GM18909 (cell line): ENCODE data around the gene GRIK2.

Experiments
- ATAC-seq: cut with Tn5 transposase; IDR thresholded peaks from one replicate; pipeline ENCODE4 v1.9.1; 2021; ENCODE audit warnings: mild to moderate bottlenecking; ENCODE audit not compliant: unreplicated experiment, poor library complexity

GRIK2 gene

GRCh38 chr6:101936516-101936915 lies 543.0 kb downstream of the GRIK2 start:
- ATAC-seq, result no peak

- ATAC-seq, result no peak
Measured at GRCh38 chr6:101937108-101937507, 543.6 kb downstream of the GRIK2 start.

GRCh38 chr6:101940391-101940790 lies 546.9 kb downstream of the GRIK2 start:
- ATAC-seq, result no peak

DNA sequence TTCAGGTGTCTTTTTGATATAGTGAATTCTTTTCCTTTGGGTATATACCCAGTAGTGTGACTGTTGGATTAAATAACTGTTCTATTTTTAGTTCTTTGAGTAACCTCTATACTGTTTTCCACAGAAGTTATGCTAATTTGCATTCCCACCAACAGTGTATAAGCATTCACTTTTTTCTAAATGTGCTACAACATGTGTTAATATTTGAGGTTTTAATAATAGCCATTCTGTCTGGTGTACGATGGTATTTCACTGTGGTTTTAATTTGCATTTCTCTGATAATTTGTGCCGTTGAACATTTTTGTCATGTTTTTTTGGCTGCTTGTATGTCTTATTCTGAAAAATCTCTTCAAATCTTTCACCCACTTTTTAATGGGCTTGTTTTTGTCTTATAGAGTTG lies 563.5 kb downstream of the GRIK2 start:
- ATAC-seq, result no peak

- ATAC-seq, result no peak
Measured at GRCh38 chr6:101961357-101961756, 567.8 kb downstream of the GRIK2 start.

GRCh38 chr6:101980924-101981323 lies 587.4 kb downstream of the GRIK2 start:
- no peak for ATAC-seq

DNA sequence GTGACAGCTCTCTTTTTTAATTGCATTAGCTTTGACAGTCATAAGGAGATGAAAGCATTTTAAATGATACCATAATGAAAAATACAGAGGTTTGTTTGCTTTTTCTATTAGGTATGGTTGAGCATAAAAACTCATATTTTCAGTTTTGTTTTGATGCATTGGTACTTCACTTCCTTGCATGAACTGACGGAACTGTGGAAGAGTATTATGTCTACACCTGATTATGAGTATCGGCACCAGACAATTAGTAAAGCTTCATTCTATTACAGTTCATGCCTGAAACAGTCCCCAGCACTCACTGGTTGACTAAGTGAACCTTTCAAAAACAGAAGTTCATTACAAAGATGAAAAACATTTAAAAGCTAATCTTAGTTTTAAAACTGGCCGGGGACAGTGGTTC lies 593.0 kb downstream of the GRIK2 start:
- no peak for ATAC-seq

- no peak for ATAC-seq
Measured at GRCh38 chr6:101992286-101992685, 598.8 kb downstream of the GRIK2 start.

DNA sequence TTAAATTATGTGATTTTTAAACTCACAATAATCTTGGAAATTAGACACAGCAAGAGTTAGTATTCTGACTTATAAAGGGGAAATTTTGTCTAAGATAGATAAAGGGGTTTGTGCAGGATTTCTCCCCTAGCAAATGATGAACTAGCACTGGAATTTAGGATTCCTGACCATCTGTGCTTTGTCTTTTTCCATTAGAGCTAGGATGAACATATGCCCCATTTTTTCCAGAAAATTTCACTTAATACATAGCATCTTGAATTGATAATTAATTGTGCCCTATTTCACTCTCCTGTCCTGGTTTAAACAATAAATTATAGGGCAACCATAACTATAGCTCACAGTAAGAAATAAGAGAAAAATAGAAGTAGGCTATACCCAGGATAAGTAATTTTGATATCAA lies 601.0 kb downstream of the GRIK2 start:
- ATAC-seq, result no peak

DNA sequence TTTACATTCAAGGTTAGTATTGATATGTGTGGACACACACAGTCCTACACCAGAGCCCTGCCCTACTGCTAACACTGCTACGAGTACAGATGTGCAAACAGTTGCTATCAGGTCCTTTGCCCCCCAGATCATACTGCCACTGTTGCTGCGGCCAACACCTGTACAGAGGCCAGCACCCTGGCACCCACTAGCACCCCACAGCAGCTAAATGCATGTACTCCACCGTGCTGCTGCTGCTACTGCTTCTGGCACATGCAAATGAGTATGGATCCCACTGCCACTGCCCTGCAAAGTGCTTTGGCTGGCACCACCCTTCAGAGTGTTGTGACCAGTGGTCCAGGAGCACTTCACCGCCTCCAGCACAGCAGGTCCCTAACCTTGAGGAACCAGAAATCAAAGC lies 621.9 kb downstream of the GRIK2 start:
- ATAC-seq, result no peak

GRCh38 chr6:102022281-102022680 lies 628.8 kb downstream of the GRIK2 start:
- ATAC-seq, result no peak

GRCh38 chr6:102022803-102023202 lies 629.3 kb downstream of the GRIK2 start:
- ATAC-seq, result no peak

GRCh38 chr6:102023977-102024657 lies 630.6 kb downstream of the GRIK2 start:
- no peak for ATAC-seq

DNA sequence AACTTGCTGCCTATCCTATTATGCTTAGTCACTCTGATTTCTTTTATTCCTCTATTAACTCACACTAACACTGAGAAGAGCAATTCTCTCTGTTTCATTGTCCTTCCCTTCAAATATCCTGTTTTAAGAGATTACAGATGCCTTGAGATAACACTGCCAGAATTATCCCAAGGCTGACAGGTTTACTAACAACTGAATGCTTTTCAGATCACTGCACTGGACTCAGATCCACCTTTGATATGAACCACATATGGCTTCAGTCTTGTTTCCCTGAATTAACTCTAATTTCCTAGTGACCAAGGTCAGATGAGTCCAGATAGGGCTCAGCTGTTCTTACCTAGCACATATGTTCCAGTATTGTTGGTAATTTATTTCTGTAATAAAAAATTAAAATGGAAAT lies 633.1 kb downstream of the GRIK2 start:
- no peak for ATAC-seq

DNA sequence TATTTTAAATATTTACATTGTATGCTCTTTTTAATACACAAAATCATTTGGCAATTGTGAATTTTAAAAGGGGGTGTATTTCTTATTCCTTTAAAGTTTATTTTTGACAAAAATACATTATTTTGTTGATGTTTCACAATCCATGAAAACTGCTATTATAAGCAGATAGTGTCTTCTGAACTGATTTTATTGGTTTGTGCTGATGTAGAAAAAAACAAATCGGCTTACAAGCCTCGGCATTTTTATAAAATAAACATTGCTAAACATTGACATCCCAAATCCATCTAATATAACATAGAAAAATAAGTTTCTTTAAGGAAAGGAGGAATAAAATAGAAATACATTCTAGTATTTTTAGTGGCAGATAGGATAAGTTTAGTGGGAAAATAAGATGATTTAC lies 634.7 kb downstream of the GRIK2 start:
- no peak for ATAC-seq

DNA sequence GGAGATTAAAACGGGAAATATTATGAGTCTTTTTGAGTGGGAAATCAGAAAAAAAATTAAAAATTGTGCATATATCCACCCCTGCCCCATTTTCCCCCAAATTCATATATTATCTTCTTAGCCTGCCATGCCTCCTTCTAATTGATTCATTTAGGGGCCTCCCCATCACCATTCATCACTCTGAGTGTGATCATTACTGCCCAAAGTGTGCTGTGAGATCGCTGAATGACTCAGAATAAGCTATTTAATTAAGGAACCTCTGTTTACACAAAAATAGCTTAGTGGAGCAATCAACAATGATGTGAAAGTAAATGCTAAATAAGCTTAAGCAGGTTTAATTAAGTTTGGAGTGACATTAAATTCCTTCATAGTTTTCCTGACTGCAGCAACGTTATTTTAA lies 645.5 kb downstream of the GRIK2 start:
- no peak for ATAC-seq

- ATAC-seq, result no peak
Measured at GRCh38 chr6:102039441-102039840, 645.9 kb downstream of the GRIK2 start.

DNA sequence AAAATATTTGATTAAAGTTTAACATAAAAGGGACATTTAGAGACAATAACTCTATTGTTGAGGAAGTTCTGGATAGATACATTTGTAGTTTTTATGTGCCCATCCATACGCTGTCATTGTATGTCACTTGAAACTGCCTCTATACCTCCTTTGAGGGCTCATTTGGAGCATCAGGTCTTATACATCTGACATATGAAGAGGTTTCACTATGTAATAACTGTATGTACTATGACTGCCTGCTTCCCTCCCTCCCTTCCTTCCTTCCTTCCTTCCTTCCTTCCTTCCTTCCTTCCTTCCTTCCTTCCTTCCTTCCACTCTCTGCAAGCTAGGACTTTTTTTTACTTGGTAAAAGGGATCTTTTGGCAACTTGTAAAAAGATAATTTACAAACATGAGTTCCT lies 657.5 kb downstream of the GRIK2 start:
- no peak for ATAC-seq

- ATAC-seq, result no peak
Measured at GRCh38 chr6:102051720-102052119, 658.2 kb downstream of the GRIK2 start.

DNA sequence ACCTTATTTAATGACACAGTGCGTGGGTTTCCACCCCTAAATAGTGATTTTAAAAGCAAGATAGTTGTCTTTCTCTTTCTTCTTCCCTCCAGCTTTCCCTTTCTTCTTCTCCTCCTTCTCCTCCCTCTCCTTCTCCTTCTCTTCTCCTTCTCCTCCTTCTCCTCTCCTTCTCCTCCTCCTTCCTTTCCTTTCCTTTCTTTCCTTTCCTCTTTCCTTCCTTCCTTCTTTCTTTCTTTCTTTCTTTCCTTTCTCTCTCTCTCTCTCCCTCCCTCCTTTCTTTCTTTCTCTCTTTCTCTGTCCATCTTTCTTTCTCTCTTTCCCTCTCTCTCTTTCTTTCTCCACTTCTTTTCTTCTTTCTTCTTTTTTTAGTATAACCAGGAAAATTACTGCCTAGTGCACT lies 670.6 kb downstream of the GRIK2 start:
- no peak for ATAC-seq

- no peak for ATAC-seq
Measured at GRCh38 chr6:102066301-102066700, 672.8 kb downstream of the GRIK2 start.

DNA sequence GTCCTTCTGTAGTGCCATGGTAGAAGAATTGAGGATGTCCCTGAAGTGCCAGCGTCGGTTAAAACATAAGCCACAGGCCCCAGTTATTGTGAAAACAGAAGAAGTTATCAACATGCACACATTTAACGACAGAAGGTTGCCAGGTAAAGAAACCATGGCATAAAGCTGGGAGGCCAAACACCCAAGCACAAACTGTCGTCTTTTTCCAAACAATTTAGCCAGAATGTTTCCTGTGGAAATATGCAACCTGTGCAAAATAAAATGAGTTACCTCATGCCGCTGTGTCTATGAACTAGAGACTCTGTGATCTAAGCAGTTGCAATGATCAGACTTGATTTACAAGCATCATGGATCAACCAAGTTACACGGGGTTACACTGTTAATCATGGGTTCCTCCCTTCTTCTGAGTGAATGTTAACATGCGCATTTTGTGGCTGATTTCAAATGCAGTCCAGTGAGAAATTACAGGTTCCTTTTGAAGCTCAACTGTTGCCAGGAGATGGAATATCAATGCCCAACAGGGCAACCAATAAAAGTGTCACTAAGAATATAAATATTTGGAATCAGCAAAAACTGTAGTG lies 674.9 kb downstream of the GRIK2 start:
- ATAC-seq, result no peak
